GM19099 (cell line): ENCODE data around the gene RNF113A.
A peak's percentile ranks its signal among the peaks of the same experiment; 100 is the strongest.

ENCODE experiments used
- POLR2A ChIP-seq: IDR thresholded peaks from 3 replicates; pipeline ENCODE4 v1.6.1; 2011; ENCODE audit warnings: low read depth; ENCODE audit not compliant: insufficient read length; ENCODE audit errors: extremely low read depth

Gene RNF113A

DNA sequence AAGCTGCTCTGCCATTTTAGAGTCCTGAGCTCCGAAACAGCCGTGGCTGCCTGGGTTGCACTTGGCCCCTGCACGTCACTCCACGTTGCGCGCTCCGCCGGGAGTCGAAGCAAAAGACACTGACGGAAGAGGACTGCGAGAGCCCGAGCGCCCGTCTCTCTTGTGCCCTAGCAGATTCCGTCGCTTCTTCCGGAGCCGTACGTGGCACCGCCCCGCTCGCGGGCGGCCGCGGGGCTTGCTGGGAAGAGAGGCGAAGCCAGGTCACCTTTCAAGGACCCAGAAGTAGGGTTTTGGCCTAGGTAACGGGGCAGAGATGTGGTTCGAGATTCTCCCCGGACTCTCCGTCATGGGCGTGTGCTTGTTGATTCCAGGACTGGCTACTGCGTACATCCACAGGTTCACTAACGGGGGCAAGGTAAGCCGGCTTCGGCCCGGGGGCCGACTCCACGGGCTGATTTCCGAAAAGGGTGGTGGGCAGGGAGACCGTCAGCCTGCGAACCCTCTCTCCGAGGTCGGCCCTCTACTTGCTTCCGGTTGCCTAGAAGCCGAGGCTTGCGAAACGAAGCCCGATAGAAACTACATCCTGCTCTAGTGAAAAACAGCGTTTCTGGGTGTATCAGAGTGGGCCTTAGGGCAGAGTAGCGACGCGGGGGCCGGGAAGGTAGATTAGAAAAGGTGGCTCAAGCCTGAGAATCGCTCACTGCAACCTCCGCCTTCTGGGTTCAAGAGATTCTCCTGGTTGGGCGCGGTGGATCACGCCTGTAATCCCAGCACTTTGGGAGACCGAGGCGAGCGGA is at the start of gene RNF113A, which contains the start of gene NDUFA1:
Gene RNF113A, minus strand, starts transcription at position 135 of the 797 bp plus-strand sequence. Its CDS starts 120 bp downstream, at position 15.
Gene NDUFA1, plus strand, starts transcription at position 234 of the 797 bp plus-strand sequence. Its CDS starts 80 bp downstream, at position 314.
- peak; percentile 79 for TF ChIP-seq POLR2A

DNA sequence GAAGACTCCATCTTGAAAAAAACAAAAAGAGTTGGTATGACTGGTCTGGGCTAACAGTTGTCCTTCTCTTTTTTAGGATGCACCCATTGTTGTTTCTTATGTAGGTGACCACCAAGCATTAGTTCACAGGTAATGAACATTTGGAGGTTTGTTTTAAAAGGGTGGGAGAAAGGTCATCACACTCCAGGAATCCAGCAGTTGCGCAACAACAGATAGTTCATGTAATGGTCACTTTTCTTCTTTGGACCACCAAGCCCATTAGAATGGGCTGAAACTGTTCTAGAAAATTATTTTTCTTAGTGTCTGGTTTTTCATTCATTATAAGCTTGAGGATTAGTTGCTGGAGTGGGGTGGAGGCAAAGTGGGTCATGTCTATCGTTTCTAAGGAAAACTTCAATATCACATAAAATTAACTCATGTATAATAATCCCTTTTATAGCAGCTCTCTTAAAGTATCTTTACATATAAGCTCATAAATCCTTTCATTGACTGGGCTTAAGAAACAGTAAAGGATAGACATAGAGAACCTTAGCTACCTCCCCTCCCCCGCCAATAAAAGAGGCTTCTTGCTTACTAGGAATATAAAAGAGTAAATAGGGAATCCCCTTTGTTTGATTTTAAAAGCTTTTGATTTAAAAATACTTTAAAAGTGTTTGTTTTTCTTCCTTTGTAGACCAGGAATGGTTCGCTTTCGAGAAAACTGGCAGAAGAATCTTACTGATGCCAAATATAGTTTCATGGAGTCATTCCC is 48.5 kb upstream of the RNF113A start:
- TF ChIP-seq POLR2A: no peak

DNA sequence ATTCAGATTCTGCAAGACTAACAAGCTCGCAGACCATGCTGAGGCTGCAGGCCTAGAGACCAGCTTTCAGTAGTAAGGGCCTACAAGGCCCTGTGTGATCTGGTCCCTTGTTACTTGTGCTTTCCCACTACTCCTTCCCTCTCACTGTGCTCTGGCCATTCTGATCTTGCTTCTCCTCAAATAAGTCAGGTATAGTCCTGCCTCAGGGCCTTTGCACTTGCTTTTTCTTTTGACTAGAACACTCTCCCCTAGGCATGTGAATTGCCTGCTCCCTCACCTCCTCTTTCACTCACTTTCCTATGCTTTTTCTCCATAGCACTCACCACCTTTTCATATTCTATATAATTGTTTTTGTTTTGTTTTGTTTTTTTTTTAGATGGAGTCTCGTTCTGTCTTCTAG is 46.3 kb upstream of the RNF113A start:
- no peak for TF ChIP-seq POLR2A

DNA sequence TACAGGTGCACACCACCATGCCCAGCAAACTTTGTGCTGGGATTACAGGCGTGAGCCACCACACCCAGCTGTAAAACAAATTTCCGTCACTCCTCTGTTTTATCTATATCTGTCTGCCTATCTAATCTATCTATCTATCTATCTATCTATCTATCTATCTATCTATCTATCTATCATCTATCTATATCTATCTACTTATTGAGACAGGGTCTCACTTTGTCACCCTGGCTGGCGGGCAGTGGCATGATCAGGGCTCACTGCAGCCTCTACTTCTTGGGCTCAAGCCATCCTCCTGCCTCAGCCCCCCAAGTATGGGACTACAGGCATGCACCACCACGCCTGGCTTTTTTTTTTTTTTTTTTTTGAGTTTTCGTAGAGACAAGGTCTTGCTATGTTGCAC is 44.8 kb upstream of the RNF113A start:
- TF ChIP-seq POLR2A: no peak

DNA sequence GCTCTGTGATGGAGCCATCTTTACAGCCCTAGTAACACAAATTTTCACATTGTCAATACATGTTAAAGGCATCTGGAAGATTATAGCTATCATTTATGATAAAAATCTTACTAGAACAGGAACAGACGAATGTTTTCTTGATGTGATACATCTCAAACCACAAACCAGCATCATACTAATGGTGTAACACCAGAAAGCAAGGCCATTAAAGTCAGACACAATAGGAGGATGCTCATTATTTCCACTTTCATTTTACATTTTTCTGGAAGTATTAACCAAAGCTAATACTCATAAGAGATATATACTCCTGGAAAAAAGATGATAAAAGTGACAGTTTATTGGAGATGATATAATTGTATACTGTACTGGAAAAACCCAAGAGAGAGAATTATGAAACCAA is 29.4 kb upstream of the RNF113A start:
- TF ChIP-seq POLR2A: no peak

DNA sequence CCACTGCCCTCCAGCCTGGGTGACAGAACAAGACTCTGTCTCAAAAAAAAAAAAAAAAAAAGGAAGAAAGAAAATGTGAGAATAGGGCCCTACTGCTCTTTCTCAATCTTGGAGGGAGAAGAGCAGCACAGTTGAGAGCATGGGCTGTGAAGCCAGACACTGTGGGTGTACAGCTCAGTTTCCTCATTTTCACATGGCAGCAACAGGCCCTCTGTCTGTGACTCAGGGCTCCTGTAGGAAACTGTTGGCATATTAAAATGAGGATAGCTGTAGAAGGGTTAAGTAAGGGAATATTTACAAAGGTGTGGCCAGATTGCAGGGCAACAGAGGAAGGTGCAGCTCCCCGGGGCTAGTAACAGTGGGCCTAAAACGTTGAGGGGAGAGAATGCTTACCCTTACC is 27.6 kb upstream of the RNF113A start:
- TF ChIP-seq POLR2A: no peak

DNA sequence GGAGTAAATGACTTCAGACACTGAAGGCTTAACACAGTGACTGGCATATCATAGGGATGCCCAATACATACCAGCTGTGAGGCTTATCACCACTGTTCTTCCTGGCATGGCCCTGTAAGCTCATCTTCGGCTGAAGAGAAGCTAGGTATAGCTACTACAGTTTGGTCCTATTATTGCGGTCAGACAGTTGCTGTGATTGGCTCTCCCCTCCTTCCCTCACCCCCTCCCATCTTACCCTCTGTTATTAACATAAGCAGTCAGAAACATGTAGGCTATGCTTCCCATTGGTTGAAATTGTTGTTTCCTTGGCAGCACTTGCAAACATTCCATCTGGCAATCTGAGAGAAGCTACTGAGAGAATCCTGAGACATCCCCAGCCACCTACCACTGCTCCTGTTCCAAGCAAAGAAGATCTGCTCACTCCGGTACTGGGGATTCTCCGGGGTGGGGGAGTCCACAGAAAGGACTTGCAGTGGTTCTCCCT is 24.4 kb upstream of the RNF113A start, which contains the start of gene AKAP14:
Gene AKAP14, plus strand, starts transcription at position 51 of the 484 bp plus-strand sequence. CDS start 7,331 bp downstream, outside the sequence.
- no peak for TF ChIP-seq POLR2A

DNA sequence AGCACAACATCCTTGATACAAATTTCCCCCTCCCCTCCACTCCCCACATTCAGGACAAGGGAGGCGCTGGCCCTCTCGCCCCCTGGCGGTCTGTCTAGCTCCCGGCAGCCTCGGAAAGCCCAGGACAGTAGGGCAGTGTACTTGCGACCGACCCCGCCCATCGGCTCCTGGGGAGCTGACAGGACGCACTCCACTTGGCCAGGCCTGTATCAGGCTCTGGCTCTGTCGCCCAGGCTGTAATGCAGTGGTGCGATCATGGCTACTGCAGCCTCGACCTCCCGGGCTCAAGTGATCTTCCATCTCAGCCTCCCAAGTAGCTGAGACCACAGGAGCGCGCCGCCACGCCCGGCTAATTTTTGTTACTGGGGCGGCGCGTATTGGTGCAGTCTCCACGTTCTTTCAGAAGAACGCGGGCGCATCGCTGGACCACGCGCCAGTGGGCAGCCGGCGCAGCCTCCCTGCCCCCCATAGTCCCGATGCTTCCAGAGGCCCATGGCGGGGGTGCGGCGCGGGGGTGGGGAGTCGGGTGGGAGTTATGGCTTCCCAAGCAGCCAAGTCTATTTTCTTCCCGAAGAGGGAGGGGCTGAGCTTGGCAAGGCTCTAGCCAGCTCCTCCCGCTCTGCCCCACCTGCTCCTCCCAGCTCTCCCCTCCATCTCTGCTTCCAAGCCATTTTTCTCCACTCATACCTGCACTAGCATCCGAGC is 16.3 kb upstream of the RNF113A start:
- no peak for TF ChIP-seq POLR2A

DNA sequence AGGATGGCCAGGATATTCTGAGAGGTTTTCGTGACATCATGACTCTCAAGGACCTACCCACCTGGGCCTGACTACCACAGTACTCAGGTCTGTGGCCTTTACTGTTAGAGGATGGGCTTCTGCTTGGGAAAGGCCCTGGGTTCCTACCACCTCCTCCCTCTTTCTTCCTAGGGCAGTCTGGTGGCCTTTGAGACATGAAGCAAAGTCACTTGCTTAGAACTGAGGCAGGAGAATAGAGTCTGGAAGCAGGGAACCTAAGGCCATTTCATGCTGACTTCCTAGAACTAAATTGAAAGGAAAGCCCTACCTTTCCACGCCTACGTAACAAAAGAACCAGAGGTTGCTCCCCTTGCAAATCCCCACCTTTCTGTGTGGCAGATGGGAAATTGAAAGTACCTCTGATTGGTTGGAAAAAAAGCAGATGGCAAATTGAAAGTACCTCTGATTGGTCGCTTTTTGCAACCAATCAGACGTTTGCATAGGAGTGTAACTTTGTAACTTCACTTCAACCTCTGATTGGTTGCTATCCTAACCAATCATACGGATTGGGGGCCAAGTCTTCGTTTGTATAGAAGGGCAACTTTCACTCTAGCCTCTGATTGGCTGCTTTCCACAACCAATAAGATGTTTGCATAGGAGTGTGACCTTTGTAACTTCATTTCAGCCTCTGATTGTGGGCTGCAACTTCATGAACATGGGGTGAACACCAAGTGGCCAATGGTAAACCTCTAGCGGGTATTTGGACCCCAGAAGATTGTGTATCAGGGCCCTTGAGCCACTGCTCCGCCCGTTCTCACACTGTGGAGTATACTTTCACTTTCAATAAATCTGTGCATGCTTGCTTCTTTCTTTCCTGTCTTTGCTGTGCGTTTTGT is 14.3 kb upstream of the RNF113A start:
- no peak for TF ChIP-seq POLR2A

DNA sequence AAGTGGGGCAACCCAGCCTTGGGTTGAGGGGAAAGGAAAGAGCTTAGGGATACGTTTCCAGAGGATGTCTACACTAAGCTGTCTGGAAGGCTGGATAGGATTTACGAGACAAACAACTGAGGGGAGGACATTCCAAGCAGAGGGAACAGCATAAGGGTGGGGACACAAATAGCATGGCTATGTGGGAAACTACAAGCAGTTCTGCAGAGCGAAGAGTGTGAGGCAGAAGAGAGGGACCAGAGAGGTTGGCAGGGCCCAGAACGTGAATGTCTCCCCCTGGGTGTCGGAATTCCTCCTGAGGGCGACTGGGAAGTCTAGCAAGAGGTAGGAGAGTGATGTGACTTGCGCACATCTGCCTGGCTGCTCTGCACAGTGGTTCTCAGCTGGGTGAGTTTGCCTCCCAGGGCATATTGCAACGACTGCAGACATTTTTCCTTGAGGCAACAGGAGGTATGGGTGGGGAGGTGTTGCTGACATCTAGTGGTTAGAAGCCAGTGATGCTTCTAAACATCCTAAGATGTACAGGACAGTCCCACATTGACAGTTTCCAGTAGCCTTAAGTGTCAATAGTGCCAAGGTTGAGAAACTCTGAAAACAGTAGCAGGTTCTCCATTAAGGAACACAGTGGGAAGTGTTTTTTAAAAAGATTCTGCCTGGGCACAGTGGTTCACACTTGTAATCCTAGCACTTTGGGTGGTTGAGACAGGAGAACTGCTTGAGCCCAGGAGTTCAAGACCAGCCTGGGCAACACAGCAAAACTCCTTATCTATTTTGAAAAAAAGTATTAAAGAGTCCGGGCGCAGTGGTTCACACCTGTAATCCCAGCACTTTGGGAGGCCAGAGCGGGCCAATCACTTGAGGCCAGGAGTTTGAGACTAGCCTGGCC is 9.3 kb upstream of the RNF113A start:
- no peak for TF ChIP-seq POLR2A

DNA sequence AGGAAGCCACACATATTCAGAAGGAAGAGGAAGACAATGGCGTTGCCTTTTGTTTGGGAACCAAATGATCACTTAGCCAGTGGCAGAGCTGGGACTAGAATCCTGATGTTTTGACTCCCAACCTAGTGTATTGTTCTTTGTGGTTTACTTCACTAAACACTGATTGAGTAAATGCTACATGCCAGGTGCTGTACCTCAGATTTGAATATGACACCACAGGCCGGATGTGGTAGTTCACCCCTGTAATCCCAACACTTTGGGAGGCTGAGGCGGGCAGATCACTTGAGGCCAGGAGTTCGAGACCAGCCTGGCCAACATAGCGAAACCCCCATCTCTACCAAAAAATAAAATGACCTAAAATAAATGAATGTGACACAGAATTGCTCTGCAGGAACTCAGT is 8.5 kb upstream of the RNF113A start:
- TF ChIP-seq POLR2A: no peak

DNA sequence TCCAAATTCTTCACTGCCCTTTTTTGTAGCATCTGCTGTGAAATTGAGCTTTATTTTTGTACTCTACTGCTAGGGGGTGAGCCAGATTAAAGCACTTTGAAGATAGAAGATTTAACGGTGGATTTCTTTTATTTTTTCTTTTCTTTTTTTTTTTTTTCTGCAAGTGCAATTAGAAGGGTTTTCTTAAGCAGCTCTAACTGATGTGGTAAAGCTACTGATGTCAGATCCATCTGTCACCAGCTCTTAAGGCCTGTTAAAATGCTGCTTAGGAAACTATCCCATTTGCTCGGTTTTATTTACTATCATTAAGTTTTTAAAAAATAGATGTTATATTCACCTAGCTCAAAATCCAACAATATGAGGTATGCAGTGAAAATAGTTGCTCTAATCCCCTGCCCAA is 7.2 kb upstream of the RNF113A start:
- TF ChIP-seq POLR2A: no peak

DNA sequence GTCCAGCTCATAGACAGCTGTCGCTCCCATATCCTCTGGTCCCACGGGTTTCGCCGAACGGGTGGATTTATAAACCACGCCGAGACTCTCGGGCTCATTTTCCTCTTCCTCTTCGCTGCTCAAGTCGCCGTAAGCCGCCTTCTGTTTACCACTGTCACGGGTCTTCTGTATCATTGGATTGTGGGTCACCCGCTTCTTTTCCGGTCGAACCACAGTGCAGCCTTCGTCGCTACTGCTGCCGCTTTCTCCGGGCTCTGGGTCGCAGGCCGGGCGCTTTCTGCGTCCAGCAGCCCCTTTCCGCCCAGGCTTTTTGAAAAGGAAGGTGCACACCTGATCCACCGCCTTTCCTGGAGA is 311 bp downstream of the RNF113A start:
- TF ChIP-seq POLR2A: no peak

DNA sequence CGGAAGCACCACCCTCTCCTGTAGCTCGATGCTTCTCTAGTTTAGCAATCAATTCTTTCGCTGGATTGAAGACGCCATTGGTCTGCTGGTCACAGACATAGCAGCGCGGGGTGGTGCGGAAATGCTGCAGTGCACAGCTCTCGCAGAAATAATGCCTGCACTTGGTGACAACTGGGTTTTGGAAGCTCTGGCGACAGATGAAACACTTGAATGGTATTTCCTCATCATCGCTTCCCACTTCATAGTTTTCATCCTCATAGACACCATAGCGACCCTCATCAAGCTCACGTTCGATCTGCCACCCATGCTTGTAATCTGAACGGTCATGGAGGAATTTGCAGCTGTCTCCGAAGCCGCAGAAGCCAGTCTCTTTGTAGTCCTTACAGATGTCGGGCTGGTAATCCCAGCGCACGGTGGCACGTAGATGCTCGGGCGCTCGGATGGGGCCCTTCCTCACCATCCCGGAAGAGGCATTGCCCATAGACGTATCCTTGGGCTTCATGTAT is 854 bp downstream of the RNF113A start:
- no peak for TF ChIP-seq POLR2A

DNA sequence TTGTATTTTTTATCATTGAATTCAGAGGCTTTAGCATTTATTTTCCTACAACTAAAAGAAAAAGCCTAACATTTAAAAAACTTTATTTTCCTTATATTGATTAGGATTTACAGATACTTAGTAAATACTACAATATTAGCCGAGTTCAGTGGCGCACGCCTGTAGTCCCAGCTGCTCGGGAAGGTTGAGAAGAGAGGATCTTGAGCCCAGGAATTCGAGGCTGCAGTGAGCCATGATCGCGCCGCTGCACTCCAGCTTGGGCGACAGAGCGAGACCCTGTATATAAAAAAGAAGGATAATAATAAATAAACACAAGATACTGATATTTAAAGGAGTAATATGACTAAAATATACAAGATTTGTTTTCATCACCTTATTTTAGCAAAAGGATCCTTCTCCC is 18.1 kb downstream of the RNF113A start:
- no peak for TF ChIP-seq POLR2A
